Muscle of back (tissue), 11 donors: Measurements from ENCODE around the gene NINJ1. TPM values are rescaled to one million over a fixed set of nuclear protein-coding genes. Genes with fewer than 3 reads are reported as not detected.

ENCODE experiments used
- DNase-seq, 3 donors: peaks; one replicate each; pipeline versions ENCODE4 v3.0.0 to v3.0.0-alpha.2; 2013
- polyA plus RNA-seq, 10 donors: library from polyadenylated mRNA; unstranded; fragments of 120-200 nt; gene quantifications; one replicate each; pipeline ENCODE4 v1.2.1, GENCODE V29; 2013; ENCODE audit not compliant: insufficient read length in 10 of 10

NINJ1 gene
- polyA plus RNA-seq, 10 donors: 21.4 to 30.8 (median 26.4) TPM

DNA sequence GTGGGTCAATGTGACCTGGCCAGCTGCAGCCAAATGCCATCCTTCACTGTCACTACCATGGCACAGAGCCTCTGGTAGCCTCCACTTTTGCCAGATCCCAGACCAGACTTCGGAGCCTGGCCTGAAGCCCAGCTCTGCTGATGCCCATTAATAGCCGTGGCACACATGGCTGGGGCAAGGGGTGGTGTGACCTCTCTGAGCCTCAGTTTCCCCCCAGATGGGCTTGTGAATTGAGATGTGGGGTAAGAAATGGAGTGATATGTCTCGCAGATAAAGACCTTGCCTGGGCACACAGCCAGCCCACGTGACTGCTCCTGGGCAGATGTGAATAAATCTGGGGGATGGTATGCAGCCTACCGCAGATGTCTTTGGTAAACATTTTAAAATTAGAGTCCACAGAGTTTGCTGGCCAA is 61.7 kb downstream of the NINJ1 start:
- DNase-seq: peak in 1 of 3 donors; percentile 63

Other genes with a start within 250 kb of the NINJ1 start
- 1 to 10 TPM; 2.1 to 7.2 (median 3.6) TPM for gene FGD3, start 186.7 kb downstream of the NINJ1 start, polyA plus RNA-seq
- gene SUSD3, start 75.5 kb downstream of the NINJ1 start, polyA plus RNA-seq: 1 to 10 TPM; 1.3 to 4.4 (median 2.4) TPM
- gene CARD19, start 38.0 kb downstream of the NINJ1 start, polyA plus RNA-seq: 10 to 100 TPM; 22.9 to 38.0 (median 28.0) TPM
- 10 to 100 TPM in 9 of 10 donors, 1 to 10 TPM in 1; 9.3 to 14.7 (median 11.5) TPM for gene WNK2, start 49.9 kb upstream of the NINJ1 start, polyA plus RNA-seq